KBM-7 (cell line): Measurements from ENCODE around the gene UNC13D.
A peak's percentile ranks its signal among the peaks of the same experiment; 100 is the strongest.
"Not testable (repeated sequence)": the region's sequence is repeated elsewhere in the genome, so short reads cannot be mapped to it uniquely, and the experiment has no call there.

Experiments
- DNase-seq: peaks from one replicate; pipeline ENCODE4 v3.0.0-alpha.2; 2015
- in situ Hi-C: fragments of 300-500 bp; cut with MboI; formaldehyde crosslinking; loops from 2 replicates; pipeline ENCODE4 v1.14.3; 2020; ENCODE audit warnings: low sequenced_read_pairs, low pct_unique_long_range_greater_than_20kb, mixed read lengths

The UNC13D gene

DNA sequence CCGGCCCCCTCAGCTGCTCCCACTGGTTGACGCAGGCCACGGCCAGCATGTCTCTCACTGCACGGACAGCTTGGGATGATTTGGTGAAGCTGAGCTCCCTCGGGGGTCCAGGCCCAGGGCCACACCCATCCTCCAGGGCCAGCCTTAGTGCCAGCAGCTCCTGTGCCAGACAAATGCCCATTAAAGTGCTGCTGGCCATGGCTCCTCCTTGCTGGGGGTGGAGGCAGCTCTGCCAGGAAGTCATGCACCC lies 31.7 kb upstream of the UNC13D start:
- DNase-seq: no peak
- in situ Hi-C loops: no loop called here

- in situ Hi-C loops: no loop called here
- DNase-seq: no peak
These were observed 31.2 kb upstream of the UNC13D start for GRCh38 chr17:75875182-75875939.

DNA sequence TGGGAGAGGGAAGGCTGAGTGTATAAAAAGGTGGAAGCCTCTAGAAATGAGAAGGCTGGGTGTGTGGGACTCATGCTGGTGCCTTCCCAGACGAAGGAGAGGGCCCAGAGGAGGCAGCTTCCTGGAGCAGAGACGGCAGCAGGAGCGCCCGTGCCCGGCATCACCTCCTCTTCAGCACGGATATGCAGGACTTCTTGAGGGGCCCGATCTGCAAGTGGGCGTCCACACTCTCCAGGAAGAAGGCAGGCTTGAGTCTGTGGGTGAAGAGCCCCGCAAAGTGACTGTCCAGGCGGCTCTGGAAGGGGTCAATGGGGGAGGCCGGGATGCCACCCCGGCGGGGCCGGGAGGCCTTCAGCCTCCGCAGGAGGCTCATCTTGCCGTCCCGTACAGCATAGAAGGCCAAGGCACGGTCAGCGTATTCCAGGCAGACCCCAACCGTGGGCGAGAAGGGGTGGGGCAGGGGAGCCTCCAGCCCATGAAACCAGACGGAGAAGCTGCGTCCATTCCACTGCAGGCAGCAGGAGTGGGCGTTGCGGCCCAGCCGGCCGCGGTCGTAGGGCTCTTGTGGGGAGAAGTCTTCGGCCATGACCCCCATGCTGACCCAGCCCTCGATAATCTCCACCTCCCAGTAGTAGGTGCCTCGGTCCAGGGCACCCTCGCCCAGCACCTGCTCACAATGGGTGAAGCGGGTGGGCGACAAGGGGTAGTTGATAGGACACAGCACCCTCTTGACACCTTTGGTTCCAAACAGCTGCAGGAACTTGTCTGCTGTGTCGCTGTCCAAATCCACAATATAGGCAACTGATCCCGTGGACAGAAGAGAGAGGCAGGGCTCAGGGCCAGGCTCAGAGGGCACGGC lies 30.3 kb upstream of the UNC13D start:
- in situ Hi-C loops: no loop called here

DNA sequence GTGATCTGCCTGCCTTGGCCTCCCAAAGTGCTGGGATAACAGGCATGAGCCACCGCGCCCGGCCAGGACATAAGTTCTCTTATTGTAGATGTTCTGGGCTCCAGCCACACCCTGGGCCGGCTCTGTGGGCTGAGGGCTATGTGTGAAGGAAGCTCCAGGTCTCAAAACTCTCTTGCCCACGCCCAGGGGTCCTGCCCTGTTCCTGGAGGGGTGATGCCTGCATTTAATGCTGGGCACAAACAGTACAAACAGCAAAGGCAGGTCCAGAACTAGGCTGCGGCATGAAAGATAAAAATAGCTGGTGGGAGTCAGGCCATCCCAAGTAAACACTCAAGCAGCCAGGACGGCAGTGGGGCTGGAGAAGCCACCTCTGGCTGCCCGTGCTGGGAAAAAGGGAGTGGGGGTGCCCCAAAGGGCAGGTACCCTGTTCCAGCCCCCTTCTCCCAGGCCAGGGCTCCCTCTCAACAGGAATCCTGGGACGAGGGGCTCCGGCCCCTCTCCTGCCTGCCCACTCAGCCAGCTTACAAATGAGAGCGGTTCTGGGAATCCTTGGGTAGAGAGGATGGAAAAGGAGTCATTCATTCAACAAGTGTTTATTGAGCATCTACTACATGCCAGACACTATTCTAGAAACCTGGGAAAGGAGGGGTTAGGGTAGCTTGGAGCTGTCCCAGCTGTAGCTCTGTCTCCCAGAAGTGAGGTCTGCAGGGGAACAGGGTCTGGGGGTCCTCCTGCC lies 29.6 kb upstream of the UNC13D start:
- in situ Hi-C loops: no loop called here
- no peak for DNase-seq

More for the DNA sequence above, 30.3 kb upstream of the UNC13D start:
- no peak for DNase-seq

DNA sequence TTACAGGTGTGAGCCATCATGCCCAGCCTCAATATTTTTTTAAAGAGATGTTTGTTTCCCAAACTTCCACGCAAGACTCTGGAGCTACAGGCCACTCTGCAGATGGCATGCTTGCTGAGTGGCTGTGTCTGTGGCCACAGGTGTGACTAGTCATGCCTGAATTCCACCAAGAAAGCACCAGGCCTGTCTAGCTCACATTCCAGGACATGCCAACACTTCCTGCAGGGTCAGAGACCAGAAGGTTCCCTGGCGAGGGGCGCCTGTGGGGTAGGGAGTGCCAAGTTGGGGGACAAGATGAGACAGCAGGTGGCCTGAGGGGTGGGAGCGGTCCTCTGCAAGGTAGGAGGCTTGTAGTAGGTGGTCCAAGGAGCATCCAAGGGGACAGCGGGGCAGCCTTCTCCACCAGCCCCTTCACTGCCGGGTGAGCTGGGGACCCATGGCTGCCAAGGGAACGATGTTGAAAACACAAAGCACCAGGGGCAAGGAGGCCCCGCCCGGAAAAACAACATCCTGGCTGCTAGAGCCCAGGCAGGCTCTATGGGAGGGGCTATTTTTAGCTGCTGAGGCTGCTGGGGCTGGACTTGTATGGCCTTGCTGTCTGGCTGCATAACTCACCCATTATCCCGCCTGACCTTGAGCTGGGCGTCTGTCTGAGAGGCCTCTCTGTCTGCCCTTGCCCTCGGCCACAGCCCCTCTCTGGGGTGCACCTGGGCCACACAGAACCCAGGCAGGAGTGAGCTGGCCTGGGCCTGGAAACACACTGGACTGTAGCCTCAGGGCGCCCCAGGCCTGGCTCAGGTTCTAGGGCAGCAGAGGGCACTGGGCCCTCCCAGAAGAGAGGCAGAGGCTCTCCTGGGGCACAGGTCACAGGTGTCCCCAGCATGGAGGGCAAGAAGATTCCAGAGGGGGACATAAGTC lies 28.5 kb upstream of the UNC13D start:
- no peak for DNase-seq
- in situ Hi-C loops: no loop called here

DNA sequence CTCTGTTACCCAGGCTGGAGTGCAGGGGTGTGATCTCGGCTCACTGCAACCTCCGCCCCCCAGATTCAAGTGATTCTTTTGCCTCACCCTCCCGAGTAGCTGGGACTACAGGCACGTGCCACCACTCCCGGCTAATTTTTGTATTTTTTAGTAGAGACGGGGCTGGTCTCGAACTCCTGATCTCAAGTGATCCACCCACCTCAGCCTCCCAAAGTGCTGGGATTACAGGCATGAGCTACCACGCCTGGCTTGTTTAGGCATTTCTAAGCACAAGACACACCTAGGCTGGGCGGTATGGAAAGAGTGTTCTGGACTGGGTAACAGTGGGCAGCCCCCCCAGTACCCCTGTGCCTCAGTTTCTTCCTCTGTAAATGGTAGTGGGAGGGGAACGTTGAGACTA lies 26.0 kb upstream of the UNC13D start:
- in situ Hi-C loops: not testable (repeated sequence)

GRCh38 chr17:75869282-75870141 lies 25.3 kb upstream of the UNC13D start:
- DNase-seq: no peak
- in situ Hi-C loops: no loop called here

More for the DNA sequence above, 26.0 kb upstream of the UNC13D start:
- DNase-seq: not testable (repeated sequence)

GRCh38 chr17:75868730-75869281 lies 24.6 kb upstream of the UNC13D start:
- DNase-seq, in situ Hi-C loops: not testable (repeated sequence)

DNA sequence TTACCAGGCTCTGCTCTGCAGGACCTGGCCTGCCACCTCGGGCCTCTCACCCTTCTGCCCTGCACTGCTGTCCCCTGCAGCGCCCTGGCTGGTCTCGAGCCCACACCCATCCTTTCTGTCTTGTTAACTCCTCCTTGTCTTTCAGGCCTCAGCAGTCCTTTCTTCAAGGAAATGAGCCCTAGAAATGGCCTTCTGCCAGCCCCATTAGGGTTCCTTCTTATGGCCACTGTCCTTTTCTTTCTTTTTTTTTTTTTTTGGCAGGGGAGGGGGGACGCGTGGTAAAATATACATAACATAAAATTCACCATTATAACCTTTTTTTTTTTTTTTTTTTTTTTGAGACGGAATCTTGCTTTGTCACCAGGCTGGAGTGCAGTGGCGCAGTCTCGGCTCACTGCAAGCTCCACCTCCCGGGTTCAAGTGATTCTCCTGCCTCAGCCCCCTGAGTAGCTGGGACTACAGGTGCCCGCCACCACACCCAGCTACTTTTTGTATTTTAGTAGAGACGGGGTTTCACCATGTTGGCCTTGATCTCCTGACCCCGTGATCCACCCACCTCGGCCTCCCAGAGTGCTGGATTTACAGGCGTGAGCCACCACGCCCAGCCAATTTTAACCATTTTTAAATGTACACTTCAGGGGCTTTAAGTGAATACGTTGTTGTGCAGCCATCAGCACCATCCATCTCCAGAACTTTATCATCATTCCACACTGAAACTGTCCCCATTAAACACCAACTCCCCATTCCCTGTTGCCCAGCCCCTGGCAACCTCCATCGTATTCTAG lies 21.4 kb upstream of the UNC13D start:
- DNase-seq, in situ Hi-C loops: not testable (repeated sequence)

GRCh38 chr17:75864887-75865286 lies 20.7 kb upstream of the UNC13D start:
- DNase-seq, in situ Hi-C loops: not testable (repeated sequence)

DNA sequence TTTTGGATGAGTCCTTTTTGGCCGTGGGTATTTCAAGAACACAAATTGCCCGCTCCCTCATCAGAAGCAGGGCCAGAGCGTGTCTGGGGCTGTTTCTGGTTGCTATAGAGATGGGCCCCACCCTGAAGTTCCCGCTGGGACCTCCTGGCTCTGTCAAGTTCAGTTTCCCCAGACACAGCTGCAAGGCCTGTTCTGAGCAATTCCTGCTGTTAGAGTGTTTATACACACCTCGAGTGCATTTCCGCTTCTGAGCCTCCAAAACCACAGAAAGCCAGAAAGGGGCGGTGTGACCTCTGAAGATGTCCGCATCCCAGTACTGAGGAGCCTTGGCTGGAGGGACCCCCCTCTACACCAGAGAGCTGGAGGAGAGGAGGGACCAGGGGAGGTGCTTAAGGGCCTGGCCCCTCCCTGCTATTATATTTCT lies 20.3 kb upstream of the UNC13D start:
- in situ Hi-C loops: no loop called here
- peak; percentile 90 for DNase-seq

- DNase-seq: no peak
- in situ Hi-C loops: no loop called here
These were observed 17.7 kb upstream of the UNC13D start for GRCh38 chr17:75861927-75862317.

GRCh38 chr17:75859358-75859757 lies 15.2 kb upstream of the UNC13D start:
- in situ Hi-C loops, DNase-seq: not testable (repeated sequence)

DNA sequence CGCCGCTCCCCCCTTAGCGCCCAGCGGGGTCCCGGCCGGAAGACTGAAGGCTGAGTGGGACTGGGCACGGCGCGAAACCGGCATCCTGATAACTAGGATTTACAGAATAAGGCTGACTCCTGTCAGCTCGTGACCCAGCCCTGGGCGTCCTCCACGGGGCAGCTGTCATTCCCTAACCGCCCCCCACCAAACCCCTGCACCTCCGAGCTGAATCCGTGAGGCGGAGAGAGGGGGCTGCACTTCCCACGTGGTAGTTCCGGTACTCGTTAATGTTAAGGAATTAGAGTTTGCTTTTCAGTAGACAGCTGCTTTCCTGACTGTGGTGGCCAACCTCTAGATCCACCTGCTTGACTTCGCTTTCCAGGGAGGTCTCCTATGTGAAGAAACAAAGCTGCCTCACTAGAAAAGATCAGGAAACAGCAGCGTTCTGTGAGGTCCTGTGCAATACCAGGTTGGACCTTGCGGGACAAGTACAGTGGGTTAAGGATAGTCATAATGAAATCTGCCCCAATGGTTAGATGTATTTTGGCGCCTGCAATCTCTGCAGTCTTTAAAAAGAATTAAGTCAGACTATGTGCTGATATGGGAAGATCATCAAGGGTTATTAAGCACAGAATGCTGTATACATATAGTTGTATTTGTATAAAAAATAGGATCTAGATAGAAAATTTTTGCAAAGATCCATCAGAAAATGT lies 12.0 kb upstream of the UNC13D start:
- DNase-seq: peak; percentile 66

GRCh38 chr17:75855310-75856061 lies 11.3 kb upstream of the UNC13D start, which contains the start of gene WBP2:
TSS of gene WBP2 (minus strand) at chr17:75855335. CDS start at chr17:75855297, 38 bp downstream.
- peak; percentile 100 for DNase-seq
- in situ Hi-C loops: no loop called here

More for the DNA sequence above, 12.0 kb upstream of the UNC13D start:
- in situ Hi-C loops: no loop called here

DNA sequence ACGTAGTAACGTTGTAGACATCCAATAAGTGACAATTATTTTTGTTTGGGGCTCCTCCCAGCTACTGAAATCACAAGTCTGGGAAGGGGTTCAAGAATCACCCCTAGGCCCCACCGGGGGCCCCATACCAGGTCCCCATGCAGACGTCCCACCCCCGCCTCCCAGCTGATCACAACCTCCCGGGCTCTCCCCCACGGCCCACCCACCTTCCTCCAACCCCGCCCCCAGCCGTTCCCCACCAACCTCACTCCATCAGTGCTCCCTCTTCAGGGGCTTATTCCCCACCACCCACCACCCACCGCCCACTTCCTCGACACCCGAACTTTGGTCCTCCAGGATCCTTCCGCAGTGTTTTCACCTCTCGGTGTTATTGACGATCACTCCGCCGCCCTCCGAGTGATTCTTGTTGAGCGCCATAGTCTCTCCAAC lies 10.7 kb upstream of the UNC13D start:
- DNase-seq: no peak
- in situ Hi-C loops: no loop called here
